Epithelial cell of prostate (primary cell): Measurements from ENCODE around the gene ZNF536.
"Not testable (repeated sequence)": the region's sequence is repeated elsewhere in the genome, so short reads cannot be mapped to it uniquely, and the experiment has no call there.

Experiments
- DNase-seq: peaks from one replicate; pipeline ENCODE4 v3.0.0-alpha.2; 2011; ENCODE audit warnings: low read depth, low spot score
- H3K27ac ChIP-seq: fragments of 450-650 bp; 2 replicates; pipeline ENCODE4 v1.5.1; 2017; ENCODE audit warnings: mild to moderate bottlenecking

ZNF536 gene

GRCh38 chr19:30459859-30460258, 87.7 kb downstream of the ZNF536 start:
- H3K27ac ChIP-seq: no peak overlapping the region
- DNase-seq: no peak

GRCh38 chr19:30464162-30464561, 92.0 kb downstream of the ZNF536 start:
- DNase-seq: no peak
- no peak overlapping the region for H3K27ac ChIP-seq

DNA sequence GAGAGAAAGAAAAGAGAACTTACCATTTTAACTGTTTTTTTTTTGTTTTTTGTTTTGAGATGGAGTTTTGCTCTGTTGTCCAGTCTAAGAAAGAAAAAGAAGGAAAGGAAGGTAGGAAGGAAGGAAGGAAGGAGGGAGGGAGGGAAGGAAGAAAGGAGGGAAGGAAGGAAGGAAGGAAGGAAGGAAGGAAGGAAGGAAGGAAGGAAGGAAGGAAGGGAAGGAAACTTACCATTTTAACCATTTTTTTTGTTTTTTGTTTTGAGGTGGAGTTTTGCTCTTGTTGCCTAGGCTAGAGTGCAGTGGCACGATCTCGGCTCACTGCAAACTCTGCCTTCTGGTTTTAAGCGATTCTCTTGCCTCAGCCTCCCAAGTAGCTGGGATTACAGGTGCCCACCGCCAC, 94.4 kb downstream of the ZNF536 start:
- not testable (repeated sequence) for H3K27ac ChIP-seq, DNase-seq

DNA sequence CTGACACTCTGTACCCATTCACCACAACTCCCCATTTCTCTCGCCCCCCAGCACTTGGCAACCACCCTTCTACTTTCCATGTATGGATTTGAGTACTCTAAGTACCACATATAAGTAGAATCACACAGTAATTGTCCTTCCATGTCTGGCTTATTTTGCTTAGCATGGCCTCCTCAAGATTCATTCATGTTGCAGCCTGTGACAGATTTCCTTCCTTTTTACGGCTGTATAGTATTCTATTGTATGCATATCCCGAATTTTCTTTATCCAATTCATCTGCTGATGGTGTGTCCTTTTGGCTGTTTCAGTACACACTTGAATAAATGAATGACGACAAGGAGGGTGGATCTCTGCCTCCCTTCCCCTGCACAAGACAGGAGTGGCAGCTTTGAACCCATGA, 95.1 kb downstream of the ZNF536 start:
- H3K27ac ChIP-seq: no peak overlapping the region
- DNase-seq: no peak

DNA sequence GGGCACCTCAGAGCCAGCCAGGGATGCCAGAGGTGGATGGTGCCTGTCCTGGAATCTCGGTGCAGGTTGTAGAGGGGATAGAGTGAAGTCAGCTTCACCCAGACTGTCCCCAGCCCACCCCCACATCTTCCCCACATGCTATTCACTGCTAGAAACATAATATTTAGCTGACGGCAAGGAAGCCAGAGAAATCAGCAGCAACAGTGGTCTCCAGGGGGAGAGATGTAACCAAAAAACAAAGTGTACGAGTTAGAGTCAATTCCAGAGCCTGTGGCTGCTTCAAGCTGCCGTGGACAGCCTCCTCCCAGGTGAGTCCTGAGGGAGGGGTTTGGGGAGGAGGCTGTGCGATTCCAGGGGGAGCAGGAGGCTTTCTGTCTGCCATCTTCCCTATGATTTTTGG, 97.6 kb downstream of the ZNF536 start:
- no peak overlapping the region for H3K27ac ChIP-seq
- DNase-seq: no peak

- H3K27ac ChIP-seq: no peak overlapping the region
- no peak for DNase-seq
These were observed 99.3 kb downstream of the ZNF536 start for GRCh38 chr19:30471441-30471840.

- DNase-seq: no peak
These were observed 101.2 kb downstream of the ZNF536 start for GRCh38 chr19:30473334-30473867.

DNA sequence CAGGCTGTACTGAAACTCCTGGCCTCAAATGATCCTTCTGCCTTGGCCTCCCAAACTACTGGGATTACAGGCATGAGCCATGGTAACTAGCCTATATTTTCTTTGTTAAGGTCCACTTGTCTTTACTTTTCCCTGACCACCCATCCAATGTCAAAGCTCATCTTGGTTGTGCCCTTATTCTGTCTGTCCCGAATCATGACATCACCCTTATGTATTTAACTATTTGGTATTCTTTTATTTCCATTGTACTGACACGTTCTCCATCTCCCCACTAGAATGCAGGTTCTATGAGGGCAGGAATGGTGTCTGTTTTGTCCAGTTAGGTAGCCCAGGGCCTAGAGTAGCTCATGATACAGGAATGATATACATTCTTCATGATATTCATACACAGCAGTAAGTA, 104.8 kb downstream of the ZNF536 start:
- no peak for DNase-seq

More at GRCh38 chr19:30473334-30473867, 101.2 kb downstream of the ZNF536 start:
- no peak overlapping the region for H3K27ac ChIP-seq

GRCh38 chr19:30479231-30479630, 107.0 kb downstream of the ZNF536 start:
- no peak overlapping the region for H3K27ac ChIP-seq
- no peak for DNase-seq

More for the DNA sequence above, 104.8 kb downstream of the ZNF536 start:
- no peak overlapping the region for H3K27ac ChIP-seq

DNA sequence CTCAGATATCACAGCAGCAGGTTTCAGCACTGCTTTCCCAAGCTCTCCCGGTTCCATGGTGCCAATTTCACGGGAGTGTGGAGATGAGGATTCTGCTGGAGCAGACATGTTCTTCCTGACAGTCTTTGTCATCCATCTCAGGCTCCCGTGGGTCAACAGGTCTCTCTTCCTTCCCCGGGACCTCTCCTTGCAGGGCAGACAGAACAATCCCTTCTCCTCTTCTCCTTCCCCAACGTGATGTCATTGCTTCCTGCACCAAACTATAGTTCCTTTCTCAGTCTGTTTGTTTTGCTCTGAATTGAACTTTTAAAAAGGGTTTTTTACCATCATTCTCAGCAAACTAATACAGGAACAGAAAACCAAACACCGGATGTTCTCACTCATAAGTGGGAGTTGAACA, 107.9 kb downstream of the ZNF536 start:
- no peak overlapping the region for H3K27ac ChIP-seq
- DNase-seq: no peak

- H3K27ac ChIP-seq: no peak overlapping the region
- DNase-seq: no peak
These were observed 108.9 kb downstream of the ZNF536 start for GRCh38 chr19:30481063-30481462.

GRCh38 chr19:30481823-30482222, 109.6 kb downstream of the ZNF536 start:
- no peak for DNase-seq
- H3K27ac ChIP-seq: no peak overlapping the region

DNA sequence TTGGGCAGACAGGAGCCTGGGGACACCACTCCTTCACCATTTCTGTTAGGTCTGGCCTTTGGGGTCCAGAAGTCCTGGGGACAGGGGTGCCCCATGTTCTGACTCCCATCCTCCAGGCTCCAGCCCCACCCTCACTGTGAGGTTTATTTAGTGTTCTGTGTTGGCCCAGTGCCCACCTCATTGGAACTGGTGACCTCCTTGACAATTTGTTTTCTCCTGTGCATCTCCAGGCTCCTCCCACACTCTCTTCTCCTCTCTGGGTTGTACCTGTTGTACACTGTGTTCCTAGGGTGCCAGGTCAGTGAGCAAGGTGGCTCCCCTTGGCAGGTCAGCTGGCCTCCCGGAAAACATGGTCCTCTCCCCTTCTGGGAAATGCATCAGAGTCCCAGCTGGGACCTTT, 110.8 kb downstream of the ZNF536 start:
- DNase-seq: no peak
- H3K27ac ChIP-seq: no peak overlapping the region

- not testable (repeated sequence) for H3K27ac ChIP-seq, DNase-seq
These were observed 114.1 kb downstream of the ZNF536 start for GRCh38 chr19:30486250-30486649.

- no peak for DNase-seq
- H3K27ac ChIP-seq: no peak overlapping the region
These were observed 115.0 kb downstream of the ZNF536 start for GRCh38 chr19:30487178-30487577.

DNA sequence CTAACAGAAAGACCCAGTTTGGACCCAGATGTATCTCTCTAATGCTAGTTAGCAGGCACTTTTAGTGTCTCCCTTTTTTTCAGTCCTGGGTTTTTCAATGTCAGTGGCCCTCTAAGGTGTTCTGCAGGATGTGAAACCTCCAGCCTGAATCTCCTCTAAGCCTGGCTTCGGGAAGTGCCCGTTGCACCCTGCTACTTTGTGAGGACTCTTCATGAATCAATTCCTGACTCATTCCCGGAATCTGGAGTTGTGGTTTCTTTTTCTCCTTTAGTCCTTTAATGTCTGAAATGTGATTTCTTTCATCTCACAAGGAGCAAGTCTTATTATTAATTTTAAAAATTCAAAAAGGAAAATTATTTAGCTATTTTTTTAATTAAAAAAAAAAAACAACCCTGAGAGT, 116.0 kb downstream of the ZNF536 start:
- no peak for DNase-seq
- H3K27ac ChIP-seq: no peak overlapping the region

- no peak for DNase-seq
- H3K27ac ChIP-seq: no peak overlapping the region
These were observed 118.6 kb downstream of the ZNF536 start for GRCh38 chr19:30490760-30491159.

GRCh38 chr19:30492586-30493270, 120.5 kb downstream of the ZNF536 start:
- no peak overlapping the region for H3K27ac ChIP-seq
- no peak for DNase-seq

DNA sequence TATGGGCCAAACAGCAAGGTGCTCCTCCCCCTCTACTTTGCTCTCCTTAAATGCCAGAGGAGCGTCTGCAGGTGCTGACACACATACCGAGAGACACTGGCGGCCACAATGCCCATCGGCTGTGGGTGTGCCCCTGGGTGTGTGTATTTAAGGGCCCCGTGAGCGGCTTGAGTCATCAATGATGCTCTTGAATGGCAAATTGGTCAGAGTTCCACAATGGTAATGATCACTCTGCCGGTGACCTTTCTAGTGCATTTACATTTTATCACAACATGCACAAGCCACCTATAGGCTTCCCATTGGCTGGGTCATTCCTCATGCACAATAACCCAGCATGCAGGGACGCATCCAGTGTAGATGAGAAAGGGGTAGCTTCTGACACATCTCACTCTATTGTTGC, 124.8 kb downstream of the ZNF536 start:
- no peak overlapping the region for H3K27ac ChIP-seq
- DNase-seq: no peak

DNA sequence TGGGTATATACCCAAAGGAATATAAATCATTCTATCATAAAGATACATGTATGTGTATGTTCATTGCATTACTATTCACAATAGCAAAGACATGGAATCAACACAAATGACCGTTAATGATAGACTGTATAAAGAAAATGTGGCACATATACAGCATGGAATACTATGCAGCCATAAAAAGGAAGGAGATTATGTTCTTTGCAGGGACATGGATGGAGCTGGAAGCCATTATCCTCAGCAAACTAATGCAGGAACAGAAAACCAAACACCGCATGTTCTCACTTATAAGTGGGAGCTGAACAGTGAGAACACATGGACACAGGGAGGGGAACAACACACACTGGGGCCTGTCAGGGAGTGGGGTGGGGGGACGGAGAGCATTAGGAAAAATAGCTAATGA, 125.9 kb downstream of the ZNF536 start:
- DNase-seq: not testable (repeated sequence)

GRCh38 chr19:30498707-30499106, 126.5 kb downstream of the ZNF536 start:
- DNase-seq: no peak

More for the DNA sequence above, 125.9 kb downstream of the ZNF536 start:
- H3K27ac ChIP-seq: not testable (repeated sequence)

DNA sequence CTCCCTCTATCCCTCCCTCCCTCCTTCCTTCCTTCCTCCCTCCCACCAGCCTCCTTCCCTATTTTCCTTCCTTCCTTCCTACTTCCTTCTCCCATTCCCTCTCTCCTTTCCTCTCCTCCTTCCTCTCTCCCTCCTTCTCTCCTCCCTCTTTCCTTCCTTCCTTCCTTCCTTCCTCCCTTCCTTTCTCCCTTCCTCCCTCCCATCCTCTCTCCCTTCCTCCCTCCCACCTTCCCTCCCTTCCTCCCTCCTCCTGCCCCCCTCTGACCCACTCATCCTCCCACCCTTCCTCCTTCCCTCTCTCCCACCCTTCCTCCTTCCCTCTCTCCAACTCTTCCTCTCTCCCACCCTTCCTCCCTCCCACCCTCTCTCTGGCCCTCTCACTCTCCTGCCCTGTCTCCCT, 132.1 kb downstream of the ZNF536 start:
- no peak overlapping the region for H3K27ac ChIP-seq

More at GRCh38 chr19:30498707-30499106, 126.5 kb downstream of the ZNF536 start:
- H3K27ac ChIP-seq: no peak overlapping the region

More for the DNA sequence above, 132.1 kb downstream of the ZNF536 start:
- DNase-seq: no peak
